Measurements from ENCODE around the gene ATRN.

- no peak for TF ChIP-seq CTCF (conservative IDR thresholded peaks at IDR 0.05; ENCODE audit: low read length)
- TF ChIP-seq EZH2phosphoT487 (IDR thresholded peaks at IDR 0.05; ENCODE audit: borderline replicate concordance, low read depth, low read length) = no peak
These were observed 201.8 kb downstream of the ATRN start for GRCh38 chr20:3672547-3673171.

Measured in OCI-LY7 (cell line).